Peyer's patch (tissue), 4 donors: ENCODE measurements around the gene ZFPM1.

Experiments used
- POLR2A ChIP-seq, 2 donors: fragments of 450-650 bp; IDR thresholded peaks; one replicate each; pipeline ENCODE4 v1.5.1; 2017; ENCODE audit warnings: antibody characterized with exemption in 2 of 2, mild to moderate bottlenecking in 2 of 2, moderate library complexity in 2 of 2
- TF ChIP-seq, protein P1 (sequence below), 6 experiments: fragments of 450-650 bp in 4 of 6; fragments of 200-600 bp in 2 of 6; sonication (generic) in 1 of 6; IDR thresholded peaks; one replicate each; pipeline ENCODE4 v1.5.1; 2017 to 2019; ENCODE audit warnings: antibody characterized with exemption in 6 of 6, mild to moderate bottlenecking in 3 of 6, moderate library complexity in 1 of 6

DNA sequence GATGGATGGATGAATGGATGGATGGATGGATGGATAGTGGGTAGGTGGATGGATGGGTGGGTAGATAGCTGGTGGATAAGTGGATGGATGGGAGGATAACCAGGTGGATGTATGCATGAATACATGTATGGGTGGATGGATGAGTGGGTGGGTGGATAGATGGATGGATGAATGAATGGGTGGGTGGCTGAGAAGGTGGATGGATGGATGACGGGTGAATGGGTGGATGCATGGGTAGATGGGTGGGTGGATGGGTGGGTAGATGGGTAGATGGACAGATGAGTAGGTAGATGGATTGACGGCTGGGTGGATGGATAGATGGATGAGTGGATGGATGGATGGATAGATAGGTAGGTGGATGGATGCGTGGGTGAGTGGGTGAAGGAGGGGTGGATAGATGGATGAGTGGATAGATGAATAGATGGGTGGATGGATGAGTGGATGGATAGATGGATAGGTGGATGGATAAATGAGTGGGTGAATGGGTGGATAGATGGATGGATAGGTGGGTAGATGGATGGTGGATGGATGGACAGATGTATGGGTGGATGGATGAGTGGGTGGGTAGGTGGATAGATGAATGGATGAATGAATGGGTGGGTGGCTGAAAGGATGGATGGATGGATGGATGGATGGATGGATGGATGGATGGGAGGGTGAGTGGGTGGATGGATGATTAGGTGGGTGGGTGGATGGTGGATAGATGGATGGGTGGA, 67.0 kb downstream of the ZFPM1 start:
- TF ChIP-seq, protein P1, sequence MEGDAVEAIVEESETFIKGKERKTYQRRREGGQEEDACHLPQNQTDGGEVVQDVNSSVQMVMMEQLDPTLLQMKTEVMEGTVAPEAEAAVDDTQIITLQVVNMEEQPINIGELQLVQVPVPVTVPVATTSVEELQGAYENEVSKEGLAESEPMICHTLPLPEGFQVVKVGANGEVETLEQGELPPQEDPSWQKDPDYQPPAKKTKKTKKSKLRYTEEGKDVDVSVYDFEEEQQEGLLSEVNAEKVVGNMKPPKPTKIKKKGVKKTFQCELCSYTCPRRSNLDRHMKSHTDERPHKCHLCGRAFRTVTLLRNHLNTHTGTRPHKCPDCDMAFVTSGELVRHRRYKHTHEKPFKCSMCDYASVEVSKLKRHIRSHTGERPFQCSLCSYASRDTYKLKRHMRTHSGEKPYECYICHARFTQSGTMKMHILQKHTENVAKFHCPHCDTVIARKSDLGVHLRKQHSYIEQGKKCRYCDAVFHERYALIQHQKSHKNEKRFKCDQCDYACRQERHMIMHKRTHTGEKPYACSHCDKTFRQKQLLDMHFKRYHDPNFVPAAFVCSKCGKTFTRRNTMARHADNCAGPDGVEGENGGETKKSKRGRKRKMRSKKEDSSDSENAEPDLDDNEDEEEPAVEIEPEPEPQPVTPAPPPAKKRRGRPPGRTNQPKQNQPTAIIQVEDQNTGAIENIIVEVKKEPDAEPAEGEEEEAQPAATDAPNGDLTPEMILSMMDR (IDR thresholded peaks at IDR 0.05): no peak
- TF ChIP-seq POLR2A (IDR thresholded peaks at IDR 0.05): no peak
